ENCODE data around the gene ZMYND10.

ZMYND10 gene

DNA sequence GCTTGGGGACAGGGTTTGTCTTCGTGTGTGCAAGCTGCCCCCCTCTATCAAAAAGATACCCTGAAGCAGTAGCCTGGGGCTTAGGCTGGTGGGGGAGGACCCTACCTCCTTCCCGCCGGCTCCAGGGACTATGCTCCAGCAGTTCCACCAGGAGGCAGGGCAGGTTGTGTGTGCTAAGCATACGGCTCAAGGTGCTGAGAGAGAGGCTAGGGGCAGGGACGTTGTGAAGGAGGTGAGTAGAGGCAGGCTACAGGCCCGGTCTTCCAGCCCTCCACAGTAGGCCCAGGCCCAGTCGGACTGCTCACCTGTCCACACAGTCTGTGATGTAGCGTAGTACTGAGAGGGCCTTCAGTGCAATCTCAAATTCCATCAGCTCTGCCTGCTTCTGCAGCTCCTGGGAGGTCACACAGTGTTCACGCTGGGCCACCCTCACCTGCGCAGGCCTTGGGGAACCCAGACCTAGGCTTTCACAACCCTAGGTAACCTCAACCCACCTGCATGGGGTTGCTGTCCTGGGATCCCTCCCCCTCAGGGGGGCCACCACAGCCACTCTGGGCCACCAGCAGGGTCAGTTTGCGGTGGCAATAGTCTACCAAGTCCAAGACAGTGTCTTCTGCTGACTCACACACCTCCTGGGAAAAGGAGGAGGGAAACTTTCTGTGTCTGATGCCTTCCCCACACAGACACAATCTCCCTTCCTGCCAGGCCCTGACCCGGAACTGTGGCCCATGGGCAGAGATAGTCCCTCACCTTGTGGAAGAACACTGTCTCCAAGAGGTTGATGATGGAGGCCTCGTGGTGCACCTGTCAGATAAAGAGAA is 2.5 kb downstream of the ZMYND10 start:
- no peak for DNase-seq

DNA sequence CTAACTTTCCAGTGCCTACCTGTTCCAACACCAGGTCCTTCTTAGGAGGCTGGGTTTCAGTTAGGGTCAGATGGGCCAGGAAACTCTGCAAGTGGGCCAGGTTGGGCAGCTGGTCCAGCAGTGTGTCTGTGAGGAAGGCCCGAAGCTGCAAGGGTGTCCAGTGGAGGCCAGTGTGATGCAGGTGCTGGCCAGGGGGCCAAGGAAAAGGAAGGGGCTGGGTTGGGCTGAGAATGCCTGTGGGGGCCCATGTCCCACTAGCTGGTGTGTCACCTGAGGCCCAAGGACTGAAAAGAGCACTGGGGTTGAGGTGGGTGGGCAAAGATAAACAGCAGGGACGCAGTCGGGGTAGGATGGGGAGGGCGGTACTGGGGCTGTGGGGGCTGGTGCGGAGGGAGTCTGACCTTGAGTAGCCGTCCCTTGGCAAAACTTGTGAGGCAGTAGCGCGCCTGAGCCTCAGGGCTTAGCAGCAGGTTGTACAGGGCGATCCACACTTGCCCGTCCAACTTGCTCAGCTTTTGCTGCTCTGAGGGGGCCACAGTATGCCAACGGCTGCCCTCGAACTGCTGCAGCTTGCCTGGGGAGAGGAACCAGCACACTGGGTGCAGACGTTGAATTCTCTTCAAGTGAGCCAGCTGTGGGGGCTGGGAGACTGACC is 3.4 kb downstream of the ZMYND10 start:
- no peak for DNase-seq

DNA sequence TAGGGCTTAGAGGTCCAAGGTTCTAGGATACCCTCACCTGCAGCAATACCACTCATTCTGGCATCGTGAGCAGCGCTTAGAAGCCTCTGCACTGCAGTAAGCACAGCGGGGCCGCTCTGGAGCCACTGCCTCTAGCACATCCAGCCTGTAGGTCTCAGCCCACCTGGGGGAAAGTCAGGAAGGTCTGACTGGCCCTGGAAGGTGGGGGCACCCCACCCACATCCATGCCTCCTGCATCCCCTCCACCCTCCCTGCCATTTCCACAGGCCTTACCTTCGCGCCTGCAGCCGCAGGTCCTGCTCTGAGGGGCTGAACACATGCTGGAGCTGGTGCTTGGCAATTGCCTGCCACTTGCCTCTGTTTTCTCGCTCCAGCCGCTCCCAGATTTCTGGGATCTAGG is 4.0 kb downstream of the ZMYND10 start:
- no peak for DNase-seq

DNA sequence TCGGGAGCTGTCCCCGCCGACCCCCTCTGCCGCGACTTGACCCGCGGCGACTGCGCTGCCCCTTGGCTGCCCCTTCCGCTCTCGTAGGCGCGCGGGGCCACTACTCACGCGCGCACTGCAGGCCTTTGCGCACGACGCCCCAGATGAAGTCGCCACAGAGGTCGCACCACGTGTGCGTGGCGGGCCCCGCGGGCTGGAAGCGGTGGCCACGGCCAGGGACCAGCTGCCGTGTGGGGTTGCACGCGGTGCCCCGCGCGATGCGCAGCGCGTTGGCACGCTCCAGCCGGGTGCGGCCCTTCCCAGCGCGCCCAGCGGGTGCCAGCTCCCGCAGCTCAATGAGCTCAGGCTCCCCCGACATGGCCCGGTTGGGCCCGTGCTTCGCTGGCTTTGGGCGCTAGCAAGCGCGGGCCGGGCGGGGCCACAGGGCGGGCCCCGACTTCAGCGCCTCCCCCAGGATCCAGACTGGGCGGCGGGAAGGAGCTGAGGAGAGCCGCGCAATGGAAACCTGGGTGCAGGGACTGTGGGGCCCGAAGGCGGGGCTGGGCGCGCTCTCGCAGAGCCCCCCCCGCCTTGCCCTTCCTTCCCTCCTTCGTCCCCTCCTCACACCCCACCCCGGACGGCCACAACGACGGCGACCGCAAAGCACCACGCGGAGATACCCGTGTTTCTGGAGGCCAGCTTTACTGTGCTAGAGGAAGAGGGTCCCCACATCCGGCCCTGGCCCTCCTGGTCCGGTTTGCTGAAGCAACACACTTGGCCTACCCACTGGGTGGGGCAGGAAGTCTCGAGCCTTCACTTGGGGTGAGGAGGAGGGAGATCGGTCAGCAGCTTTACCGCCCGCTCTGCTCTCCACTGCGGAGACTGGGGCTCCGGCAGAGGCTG is 4.8 kb downstream of the ZMYND10 start, which contains the start of gene RASSF1:
Gene RASSF1, minus strand, starts transcription at position 389 of the 882 bp plus-strand sequence. Its CDS starts 31 bp downstream, at position 358.
- DNase-seq = no peak

DNA sequence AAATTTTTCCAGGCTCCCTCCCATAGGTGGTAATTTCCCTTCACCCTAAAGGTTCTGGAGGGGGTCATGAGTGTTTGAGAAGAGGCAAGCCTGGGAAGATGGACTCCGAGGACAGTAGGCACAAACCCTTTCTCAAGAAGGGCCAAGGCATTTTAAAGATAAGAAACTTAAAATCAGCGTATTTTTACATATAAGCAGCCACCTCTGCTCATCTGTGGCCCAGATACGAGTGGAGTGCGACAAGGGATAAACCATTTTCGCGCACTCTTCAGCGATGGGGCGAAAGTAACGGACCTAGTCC is 5.4 kb downstream of the ZMYND10 start:
- DNase-seq = no peak

DNA sequence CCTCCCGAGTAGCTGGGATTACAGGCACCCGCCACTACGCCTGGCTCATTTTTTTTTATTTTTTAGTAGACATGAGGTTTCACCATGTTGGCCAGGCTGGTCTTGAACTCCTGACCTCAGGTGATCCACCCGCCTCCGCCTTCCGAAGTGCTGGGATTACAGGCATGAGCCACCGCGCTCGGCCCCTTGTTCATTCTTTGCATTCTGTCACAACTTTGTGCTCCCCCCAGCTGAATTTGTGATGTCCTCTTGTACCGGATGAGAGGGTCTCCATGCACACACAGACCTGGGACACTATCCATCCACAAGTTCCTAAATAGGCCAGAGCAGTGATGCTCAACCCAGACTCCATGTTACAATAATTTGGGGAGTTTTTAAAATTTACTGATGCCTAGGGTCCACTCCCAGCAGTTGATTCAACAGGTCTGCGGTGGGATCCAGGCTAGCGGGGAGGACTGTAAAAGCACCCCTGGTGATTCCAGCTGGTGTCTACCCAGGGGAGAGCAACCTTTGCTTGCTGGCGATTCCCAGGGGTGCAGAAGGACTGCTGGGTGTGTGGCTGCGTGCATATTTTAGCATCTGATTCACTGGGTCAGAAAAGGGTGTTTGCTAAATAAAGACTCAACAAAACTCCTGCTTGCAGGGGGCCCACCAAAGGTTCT is 5.9 kb downstream of the ZMYND10 start:
- no peak for DNase-seq

DNA sequence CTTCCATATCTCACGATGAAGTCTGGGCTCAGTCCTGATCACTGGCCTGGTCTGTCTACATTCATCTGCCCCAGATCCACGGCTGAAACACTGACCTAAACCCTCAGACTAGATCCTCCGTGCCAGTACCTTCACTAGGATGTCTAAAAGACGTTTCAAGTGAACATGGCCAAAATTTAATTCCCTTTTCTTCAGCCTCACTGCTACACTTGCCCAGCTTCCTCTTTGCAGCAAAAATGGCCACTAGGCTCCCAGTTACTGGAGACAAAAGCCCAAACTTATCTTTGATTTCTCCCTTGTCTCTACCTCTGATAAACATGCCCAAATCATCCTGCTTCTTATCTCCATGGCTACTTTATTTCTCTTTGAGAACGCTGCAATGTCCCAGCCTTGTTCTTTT is 6.6 kb downstream of the ZMYND10 start:
- DNase-seq = no peak

DNA sequence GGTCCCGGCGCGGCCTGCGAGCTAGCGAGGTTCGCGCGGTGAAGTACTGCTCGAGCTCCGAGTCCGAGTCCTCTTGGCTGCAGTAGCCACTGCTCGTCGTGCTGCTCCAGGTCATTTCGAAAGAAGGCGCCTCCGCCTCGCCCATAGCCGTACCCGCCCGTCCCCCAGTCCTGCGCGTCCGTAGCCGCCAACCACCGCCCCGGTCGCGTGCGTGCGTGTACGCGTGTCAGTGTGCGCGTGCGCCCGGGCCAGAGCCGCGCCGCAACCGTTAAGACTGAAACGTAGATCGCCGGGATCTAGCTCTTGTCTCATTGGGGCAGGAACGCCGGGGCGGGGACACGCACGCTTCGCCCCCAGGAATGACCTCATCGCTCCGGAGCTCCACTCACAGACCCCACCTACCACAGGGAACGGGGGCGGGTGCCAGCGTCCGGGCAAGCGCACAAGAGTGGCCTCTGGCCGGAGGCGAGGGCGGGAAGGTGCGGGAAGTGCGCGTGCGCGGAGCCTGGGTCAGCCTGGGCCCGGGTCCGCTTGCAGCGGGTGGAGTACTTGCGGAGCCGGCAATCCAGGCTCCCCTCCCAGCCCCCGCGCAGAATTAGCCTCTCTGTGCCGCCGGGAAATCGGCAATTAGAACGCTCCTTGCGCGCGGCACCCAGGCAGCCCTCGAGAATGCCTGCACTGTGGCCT is 8.2 kb downstream of the ZMYND10 start:
- DNase-seq = peak; percentile 81

DNA sequence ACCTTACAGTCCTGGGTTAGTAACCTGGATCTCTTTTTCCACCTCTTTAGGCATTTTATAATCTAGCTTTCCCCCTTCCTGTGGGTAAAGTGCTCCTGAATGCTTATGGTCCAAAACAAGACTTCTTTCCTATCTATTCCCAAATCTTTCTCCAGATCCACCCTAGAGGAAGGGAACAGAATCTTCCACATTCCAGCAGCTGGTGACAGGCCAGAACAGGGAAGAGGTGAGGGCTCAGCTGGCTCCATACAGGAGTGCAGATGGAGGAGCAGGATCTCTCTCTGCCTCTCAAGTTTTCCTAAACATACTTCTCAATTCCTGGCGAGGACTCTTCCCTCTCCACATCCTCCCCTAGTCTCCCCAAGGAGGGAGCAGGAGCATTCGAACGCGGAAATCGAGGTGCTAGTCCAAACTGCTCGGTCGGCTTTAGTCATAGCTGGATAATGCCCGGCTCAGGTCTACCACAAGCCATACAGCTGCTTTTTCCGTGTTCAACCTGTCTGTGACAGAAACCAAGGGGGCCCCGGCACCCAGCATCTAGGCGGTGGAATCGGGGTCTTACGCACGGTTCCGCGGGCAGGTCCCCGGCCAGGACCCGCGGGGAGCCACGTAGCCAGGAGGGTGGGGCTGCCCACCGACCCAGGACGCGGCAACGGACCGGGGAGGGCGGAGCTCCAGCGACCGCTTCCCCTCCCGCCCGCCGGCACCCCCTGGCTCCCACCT is 8.9 kb downstream of the ZMYND10 start:
- no peak for DNase-seq

DNA sequence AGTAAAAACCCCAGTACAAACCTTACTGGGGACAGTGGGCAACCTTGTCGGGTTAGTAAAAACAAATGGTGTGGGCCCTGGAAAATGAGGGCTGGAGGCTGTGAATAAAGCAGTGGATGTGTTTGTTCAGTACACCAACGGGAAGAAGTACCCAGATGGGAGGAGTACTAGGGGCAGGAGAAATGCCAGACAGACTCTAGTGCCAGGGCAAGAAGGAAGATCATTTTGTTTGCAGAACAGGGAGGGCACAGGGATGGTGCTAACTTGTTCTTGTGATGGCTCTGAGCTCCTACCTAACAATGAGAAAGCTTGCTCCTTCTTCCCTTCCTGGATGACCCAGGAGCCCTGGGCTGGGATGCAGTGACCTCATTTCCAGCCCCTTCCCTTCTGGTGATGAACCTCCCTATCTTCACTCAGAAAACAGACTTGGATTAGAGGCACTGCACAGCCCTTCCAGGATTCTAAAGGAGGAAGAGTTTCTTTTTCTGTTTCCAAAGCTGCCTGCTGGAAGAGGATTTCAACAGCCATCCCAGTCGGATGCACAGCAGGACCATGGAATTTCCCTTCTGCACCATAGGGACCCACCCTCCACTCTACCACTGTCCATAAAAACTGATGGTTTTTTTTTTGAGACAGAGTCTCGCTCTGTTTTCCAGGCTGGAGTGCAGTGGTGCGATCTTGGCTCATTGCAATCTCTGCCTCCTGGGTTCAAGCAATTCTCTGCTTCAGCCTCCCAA is 11.0 kb downstream of the ZMYND10 start:
- no peak for DNase-seq

DNA sequence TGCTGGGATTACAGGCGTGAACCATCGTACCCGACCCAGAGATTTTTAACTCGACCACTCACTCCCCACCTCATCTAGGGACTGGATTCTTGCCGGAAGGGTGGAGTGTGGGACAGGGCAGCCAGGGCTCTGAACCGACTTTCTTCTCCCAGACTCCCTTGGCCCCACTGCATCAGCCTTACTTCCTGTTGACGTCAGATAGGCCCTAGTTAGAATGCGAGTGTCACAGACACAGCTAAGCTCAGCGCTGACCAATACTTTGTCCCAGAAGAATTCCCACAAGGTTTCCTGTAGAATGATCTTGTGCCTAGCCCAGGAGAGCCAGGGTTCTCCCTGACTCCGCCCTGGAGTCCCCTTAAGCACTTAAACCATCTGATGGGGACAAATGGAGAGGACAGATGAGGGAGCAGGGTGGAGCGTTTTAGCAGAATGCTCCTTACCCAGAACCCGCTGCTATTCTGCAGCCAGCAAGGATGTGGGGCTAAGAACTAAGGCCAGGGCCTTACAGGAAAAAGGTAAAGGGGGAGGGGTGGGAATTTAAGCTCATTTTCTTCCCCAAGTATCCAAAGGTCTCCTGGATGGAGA is 11.7 kb downstream of the ZMYND10 start:
- DNase-seq = no peak

DNA sequence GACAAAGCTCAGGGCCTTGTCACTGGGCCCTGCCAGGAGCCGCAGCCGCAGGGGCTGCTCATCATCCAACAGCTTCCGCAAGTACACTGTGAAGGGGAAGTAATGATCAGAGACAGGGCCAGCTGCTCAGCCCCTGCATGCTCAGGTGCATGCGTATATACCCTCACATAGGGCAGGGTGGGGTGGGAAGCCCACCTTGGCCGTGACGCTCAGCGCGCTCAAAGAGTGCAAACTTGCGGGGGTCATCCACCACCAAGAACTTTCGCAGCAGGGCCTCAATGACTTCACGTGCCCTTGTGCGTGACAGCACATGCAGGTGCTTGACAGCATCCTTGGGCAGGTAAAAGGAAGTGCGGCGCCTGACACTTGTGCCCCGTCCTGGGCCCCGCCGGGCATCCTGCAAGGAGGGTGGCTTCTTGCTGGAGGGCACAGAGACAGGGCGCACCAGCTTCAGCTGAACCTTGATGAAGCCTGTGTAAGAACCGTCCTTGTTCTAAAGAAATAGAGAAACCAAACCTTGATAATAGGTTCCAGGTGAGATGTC is 14.1 kb downstream of the ZMYND10 start:
- DNase-seq = no peak

DNA sequence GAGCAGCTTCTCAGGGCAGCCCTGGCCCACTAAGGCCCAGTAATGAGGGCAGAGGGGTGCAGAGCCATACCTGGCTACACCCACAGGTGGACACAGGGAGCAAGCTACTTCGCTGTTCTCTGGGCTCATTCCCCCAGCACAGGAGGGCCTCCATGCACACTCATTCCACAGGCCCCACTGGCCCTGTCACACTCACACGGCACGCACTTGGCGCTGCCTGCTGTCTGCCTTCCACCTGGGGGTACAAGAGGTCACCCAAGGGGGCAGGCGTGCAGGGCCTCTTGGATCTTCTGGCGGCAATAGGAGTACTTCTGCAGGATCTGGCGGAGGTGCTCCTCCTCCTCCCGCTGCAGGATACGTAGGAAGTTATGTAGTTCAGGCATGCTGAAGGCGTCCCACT is 15.2 kb downstream of the ZMYND10 start:
- no peak for DNase-seq

DNA sequence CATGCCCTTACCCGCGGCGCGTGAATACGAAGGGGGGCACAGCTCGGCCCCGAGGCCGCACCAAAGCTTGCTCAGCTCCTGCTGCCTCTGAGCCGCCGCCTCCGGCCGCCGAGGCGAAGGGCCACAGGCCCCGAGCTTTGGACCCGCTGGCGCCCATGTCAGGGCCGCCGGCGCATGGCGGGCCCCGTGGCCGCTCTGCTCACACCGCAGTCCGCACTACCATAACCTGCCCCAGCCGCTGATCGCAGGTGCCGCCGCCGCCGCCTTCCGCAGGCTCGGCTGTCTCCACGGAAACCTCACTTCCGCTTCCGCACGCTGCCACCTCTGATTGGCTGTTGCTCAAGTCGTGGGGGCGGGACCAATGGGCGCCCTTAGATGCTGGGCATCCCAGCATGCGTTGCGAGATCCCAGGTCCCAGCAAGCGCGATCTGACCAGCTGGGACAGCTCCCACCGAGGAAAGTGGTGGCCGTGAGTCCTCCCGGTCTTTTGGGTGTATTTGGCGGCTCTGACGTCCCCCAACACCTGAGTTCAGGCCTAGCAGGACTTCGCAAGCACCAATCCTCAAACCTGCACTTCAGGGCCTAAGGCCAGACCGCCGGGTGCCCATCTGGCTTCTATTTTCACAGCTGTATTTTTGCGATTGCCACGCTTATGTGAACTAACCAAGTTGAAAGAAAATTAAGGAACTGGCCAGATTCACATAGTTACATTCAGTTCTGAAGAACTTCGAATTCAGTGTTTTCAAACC is 17.4 kb downstream of the ZMYND10 start, which contains the start of gene TUSC2:
Gene TUSC2, minus strand, starts transcription at position 281 of the 749 bp plus-strand sequence. Its CDS starts 124 bp downstream, at position 157.
- peak; percentile 54 for DNase-seq

DNA sequence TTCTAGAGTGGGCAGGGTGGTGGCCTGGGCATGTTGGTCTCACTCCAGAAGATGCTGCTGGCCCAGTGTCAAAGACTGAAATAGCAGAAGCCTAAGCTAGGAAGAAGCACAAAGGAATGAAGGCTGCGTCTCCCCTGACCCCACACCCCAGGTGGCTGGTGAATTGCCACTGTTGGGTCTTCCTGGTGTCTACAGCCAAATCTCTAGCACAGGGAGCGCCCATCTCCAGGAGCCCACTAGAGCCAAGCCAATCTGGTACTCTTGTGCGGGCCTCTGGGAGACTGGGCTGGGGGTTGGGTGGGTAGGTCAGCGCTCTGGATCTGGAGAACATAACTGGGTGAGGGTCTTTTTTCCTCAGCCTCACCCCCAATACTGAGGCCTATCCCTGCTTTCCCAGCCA is 18.4 kb downstream of the ZMYND10 start:
- no peak for DNase-seq

DNA sequence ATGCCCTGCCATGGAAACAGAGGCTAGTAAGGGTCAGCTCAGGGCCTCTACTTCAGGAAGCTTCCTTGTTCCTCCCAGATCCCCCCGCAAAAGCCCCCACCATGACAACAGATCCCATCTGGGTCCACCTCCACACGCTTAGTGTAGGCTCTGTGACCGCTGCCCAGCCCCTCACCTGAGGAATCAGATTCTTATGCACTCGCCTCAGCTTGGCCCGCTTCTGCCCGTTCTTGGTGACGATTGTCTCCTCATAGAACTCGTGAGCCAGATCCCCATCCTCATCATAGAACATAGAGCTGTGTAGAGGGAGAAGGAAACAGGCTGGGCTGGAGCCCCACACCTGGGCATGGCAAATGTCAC is 19.4 kb downstream of the ZMYND10 start:
- no peak for DNase-seq

DNA sequence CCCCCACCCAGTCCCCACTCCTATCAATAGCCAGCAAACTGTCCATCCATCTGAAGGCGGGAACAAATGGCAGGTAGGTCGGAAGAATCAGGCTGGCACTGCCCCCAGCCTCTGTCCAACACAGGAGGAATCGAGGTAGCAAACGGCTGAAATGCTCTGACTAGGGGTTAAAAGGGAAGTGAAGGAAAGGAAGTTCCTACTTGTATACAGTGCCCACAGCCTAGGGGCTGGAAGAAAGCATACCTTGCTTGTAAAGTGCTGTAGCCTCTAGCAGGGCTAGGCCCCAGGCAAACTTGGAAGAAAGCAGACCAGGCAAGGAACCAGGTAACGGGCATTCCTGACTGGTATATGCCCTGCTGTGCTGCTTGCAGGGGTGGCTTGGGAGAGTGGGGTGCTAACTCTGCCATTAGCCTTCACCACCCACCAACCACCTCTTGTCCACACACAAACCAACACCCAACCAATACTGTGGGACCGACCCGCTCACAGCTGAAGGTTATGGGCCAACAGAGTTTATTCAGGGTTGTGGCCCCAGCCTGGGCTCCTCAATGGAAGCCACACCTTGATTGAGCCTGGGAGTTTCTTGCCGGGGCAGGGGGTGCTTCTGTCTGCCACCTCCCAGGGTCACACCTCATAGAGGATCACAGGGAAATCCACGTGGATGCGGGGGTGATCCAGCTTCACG is 19.9 kb downstream of the ZMYND10 start:
- no peak for DNase-seq

DNA sequence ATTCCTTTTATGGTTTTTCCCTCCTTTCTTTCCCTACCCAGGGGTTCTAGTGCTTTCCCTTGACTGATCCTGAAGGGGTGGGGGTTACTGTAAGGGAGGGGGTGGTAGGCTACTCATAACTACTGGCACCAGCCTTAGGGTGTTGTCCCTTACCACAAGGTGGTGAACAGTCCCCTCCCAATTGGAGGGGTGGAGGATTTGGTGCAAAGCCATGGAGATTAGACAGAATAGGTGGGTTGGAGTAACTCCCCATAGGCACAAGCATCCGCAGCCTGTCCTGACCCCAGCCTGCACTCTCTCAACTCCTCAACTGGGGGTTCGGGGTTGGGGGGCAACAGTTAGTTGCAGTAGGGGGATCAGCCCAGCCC is 20.4 kb downstream of the ZMYND10 start:
- DNase-seq = no peak

Measured in NCI-H1417 treated with DMSO at 0.1 percent for 48 hours (cell line).